ENCODE data around the gene RAB42. TPM values are rescaled to one million over a fixed set of nuclear protein-coding genes. Genes with fewer than 3 reads are reported as not detected.
"Not testable (repeated sequence)": the region's sequence is repeated elsewhere in the genome, so short reads cannot be mapped to it uniquely, and the experiment has no call there.

RAB42 gene
- total RNA-seq, 2 donors from 2014 or later: 1.5 to 2.0 TPM

DNA sequence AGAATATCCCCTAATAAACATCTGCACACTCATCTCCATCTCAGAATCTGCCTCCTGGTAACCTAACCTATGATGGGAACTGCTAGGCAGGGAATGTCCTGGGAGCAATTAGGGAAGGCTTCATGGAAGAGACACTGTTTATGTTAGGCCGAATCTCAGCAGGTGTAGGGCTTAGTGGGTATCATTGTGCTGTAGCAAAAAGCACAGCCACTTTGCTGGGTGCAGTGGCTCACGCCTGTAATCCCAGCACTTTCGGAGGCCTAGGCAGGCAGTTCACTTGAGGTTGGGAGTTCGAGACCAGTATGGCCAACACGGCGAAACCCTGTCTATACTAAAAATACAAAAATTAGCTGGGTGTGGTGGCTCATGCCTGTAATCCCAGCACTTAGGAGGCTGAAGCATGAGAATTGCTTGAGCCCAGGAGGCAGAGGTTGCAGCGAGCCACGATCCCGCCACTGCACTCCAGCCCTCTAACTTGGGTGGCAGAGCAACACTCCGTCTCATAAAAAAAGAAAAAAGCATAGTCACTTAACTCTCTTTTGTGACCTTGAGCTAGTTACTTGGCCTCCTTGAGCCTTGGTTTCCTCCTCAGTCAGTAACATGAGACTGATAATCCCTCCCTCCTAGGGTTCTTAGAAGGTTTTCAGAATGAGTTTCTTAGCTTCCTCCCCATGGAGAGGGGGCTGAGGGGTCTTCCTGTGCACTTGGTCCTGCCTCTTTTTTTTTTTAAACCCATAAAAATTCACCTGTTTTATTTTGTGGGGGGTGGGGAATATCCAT is 3.5 kb downstream of the RAB42 start:
- H3K27me3 ChIP-seq: no peaks in the 10 kb centered on the region
- TF ChIP-seq, protein P1, sequence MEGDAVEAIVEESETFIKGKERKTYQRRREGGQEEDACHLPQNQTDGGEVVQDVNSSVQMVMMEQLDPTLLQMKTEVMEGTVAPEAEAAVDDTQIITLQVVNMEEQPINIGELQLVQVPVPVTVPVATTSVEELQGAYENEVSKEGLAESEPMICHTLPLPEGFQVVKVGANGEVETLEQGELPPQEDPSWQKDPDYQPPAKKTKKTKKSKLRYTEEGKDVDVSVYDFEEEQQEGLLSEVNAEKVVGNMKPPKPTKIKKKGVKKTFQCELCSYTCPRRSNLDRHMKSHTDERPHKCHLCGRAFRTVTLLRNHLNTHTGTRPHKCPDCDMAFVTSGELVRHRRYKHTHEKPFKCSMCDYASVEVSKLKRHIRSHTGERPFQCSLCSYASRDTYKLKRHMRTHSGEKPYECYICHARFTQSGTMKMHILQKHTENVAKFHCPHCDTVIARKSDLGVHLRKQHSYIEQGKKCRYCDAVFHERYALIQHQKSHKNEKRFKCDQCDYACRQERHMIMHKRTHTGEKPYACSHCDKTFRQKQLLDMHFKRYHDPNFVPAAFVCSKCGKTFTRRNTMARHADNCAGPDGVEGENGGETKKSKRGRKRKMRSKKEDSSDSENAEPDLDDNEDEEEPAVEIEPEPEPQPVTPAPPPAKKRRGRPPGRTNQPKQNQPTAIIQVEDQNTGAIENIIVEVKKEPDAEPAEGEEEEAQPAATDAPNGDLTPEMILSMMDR (IDR thresholded peaks at IDR 0.05): no peak
- H3K36me3 ChIP-seq: no peaks in the 10 kb centered on the region
- no peaks in the 10 kb centered on the region for H3K9me3 ChIP-seq
- DNase-seq (ENCODE audit: low spot score): no peak
- H3K27ac ChIP-seq: no peak overlapping the region
- H3K4me1 ChIP-seq: peaks cover 0 to 5% of the 10 kb centered on the region in 2 donors
- H3K4me3 ChIP-seq: no peak overlapping the region

DNA sequence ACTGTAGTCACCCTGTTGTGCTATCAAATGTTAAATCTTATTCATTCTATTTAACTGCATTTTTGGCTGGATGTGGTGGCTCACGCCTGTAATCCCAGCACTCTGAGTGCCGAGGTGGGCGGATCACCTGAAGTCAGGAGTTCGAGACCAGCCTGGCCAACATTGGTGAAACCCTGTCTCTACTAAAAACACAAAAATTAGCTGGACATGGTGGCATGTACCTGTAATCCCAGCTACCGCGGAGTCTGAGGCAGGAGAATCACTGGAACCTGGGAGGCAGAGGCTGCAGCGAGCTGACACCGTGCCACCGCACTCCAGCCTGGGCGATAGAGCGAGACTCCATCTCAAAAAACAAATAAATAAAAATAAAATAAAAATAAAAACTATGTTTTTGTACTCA is 4.2 kb downstream of the RAB42 start:
- not testable (repeated sequence) for DNase-seq (ENCODE audit: low spot score); H3K9me3 ChIP-seq; H3K27ac ChIP-seq; H3K4me1 ChIP-seq; H3K4me3 ChIP-seq; H3K36me3 ChIP-seq; H3K27me3 ChIP-seq

DNA sequence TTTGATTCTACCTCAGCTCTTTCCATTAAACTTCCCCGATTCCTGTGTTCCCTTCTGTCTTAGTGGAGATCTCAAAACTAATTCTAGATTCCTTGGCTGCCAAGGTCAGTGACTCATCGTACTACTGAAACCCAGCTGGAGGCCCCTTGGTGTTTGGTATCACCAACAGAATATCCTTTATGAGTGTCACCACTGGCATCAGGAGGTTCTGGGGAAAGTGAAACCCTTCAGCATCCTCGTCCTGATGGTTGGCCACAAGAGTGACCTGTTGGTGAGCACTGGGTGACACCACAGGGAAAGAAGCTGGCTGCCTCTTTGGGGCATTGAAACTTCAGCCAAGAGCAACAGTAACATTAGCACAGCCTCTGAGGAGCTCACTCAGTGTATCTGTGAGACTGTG is 9.6 kb downstream of the RAB42 start:
- Histone ChIP-seq H3K9me3 (no peaks in the 10 kb centered on the region), H3K4me3 (no peak overlapping the region), H3K4me1 (peaks cover 0 to 10% of the 10 kb centered on the region in 2 donors), H3K27ac (no peak overlapping the region), H3K36me3 (peaks cover 42% of the 10 kb centered on the region), H3K27me3 (no peaks in the 10 kb centered on the region)
- TF ChIP-seq, protein P1 (IDR thresholded peaks at IDR 0.05): no peak
- DNase-seq (ENCODE audit: low spot score): no peak

DNA sequence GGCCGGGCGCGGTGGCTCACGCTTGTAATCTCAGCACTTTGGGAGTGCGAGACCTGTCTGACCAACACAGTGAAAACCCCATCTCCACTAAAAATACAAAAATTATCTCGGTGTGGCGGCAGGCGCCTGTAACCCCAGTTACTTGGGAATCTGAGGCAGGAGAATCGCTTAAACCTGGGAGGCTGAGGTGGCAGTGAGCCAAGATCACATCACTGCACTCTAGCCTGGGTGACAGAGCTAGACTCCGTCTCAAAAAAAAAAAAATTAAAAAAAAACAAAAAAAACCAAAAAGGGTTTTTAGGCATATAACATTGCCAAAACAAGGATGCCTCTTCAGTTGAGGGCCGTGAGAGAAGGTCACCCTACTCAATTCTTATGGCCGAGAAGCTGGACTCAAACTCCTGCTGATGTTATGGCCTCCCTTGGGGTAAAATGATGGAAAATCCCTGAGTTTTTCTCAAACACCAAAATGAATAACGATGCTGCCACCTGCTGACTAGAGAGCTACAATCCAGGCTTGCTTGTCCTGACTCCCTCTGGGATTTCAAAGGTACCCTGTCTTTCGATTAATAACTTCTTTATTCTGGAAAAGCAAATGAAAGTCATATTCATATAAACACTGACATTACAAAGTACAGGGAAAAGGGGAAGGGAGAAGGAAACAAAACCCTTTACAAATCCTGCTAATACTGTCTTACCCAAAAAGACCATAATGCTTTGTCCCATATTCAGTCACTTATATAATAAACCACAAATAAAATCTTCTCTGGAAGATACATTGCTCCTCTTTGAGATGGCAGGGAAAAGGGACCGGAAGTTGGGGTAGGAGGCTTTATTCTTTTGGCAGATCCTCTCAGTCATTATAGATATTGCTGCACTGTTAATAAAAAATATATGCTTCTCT is 10.7 kb downstream of the RAB42 start:
- TF ChIP-seq, protein P1 (IDR thresholded peaks at IDR 0.05): peak; percentile 42 to 72
- no peak overlapping the region for H3K27ac ChIP-seq
- peaks cover 52% of the 10 kb centered on the region for H3K36me3 ChIP-seq
- H3K27me3 ChIP-seq: no peaks in the 10 kb centered on the region
- DNase-seq (ENCODE audit: low spot score): no peak
- H3K9me3 ChIP-seq: no peaks in the 10 kb centered on the region
- no peak overlapping the region for H3K4me3 ChIP-seq
- H3K4me1 ChIP-seq: peaks cover 0 to 10% of the 10 kb centered on the region in 2 donors

DNA sequence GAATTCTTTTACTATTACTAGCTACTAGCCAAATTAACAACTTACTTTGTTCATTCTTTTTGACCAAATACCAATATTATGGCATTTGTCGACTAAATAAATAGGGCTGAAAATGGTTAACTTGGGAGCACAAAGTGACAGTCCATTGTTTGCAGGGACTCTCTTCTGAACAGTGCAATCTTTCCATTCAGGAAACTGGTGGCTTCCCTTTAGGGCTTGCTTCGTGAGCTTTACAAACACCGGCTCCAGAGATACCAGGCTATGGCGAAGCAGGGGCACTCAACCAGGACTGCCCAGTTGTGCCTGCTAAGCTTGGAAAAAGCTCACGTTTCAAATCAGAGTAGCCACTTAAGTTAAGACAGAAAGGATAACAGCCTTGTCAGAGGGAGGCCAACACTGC is 12.3 kb downstream of the RAB42 start:
- H3K4me1 ChIP-seq: peaks cover 0 to 10% of the 10 kb centered on the region in 2 donors
- H3K27me3 ChIP-seq: no peaks in the 10 kb centered on the region
- no peak overlapping the region for H3K27ac ChIP-seq
- DNase-seq (ENCODE audit: low spot score): no peak
- H3K4me3 ChIP-seq: no peak overlapping the region
- TF ChIP-seq, protein P1 (IDR thresholded peaks at IDR 0.05): no peak
- H3K36me3 ChIP-seq: peaks cover 59% of the 10 kb centered on the region
- H3K9me3 ChIP-seq: no peaks in the 10 kb centered on the region

DNA sequence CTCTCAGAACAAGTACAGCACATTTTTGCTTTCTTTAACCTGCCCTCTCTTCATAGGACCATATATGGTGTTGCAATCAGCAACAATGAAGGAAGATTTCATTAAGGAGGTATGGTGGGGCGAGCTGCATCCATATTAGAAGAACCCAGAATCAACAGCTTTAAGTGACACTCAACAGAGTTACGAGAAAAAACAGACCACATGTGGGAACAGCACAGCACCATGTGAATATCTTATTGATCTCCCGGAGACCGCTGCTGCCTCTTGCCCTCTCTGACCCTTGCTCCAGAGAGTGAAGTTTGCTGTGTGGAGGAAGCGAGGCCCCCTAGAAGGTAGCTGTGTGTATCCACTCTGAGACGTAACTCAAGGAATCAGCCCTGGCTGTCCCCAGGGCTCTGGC is 12.9 kb downstream of the RAB42 start:
- Histone ChIP-seq H3K36me3 (peaks cover 59% of the 10 kb centered on the region), H3K27me3 (no peaks in the 10 kb centered on the region), H3K27ac (no peak overlapping the region)

More for the DNA sequence above, 12.9 kb downstream of the RAB42 start:
- Histone ChIP-seq H3K4me1 (peaks cover 0 to 10% of the 10 kb centered on the region in 2 donors), H3K4me3 (no peak overlapping the region), H3K9me3 (no peaks in the 10 kb centered on the region)
- TF ChIP-seq, protein P1 (IDR thresholded peaks at IDR 0.05): no peak
- DNase-seq (ENCODE audit: low spot score): no peak
